OCI-LY7 (cell line): Measurements from ENCODE around the gene TOR1A.

ENCODE experiments used
- CTCF ChIP-seq: fragments of 200-600 bp; sonication (generic); conservative IDR thresholded peaks from 2 replicates; pipeline ENCODE4 v1.5.1; 2014; ENCODE audit warnings: mild to moderate bottlenecking, antibody characterized with exemption, low read length, moderate library complexity, mixed read lengths
- EZH2phosphoT487 ChIP-seq: fragments of 200-600 bp; sonication (generic); IDR thresholded peaks from 2 replicates; pipeline ENCODE4 v1.6.1; 2018; ENCODE audit warnings: low read depth, borderline replicate concordance, mild to moderate bottlenecking, mixed run types, antibody characterized with exemption, low read length, moderate library complexity, mixed read lengths

- TF ChIP-seq CTCF (no peak), EZH2phosphoT487 (no peak)
These were observed 53.2 kb downstream of the TOR1A start for GRCh38 chr9:129770741-129771140.
